CD4-positive, CD25-positive, alpha-beta regulatory T cell (primary cell): ENCODE results near the gene GUCY1A1. TPM values are rescaled to one million over a fixed set of nuclear protein-coding genes. Genes with fewer than 3 reads are reported as not detected.

Source experiments
- ATAC-seq, 2 donors: fragments of 150-1000 bp; cut with Tn5 transposase; one replicate each; pipeline ENCODE4 v1.10.0; 2021; ENCODE audit warnings: low read depth in 2 of 2, moderate number of reproducible peaks in 2 of 2, moderate library complexity in 1 of 2
- DNase-seq, 3 donors: peaks; one replicate each; pipeline versions ENCODE4 v3.0.0 to v3.0.0-alpha.2; 2012 to 2022; ENCODE audit warnings: mixed read lengths in 1 of 3
- H3K27ac ChIP-seq: one replicate; pipeline ENCODE4 v1.7.0; 2013; ENCODE audit warnings: mild to moderate bottlenecking, low read length; ENCODE audit not compliant: insufficient read depth, poor library complexity, severe bottlenecking
- H3K27me3 ChIP-seq: one replicate; pipeline ENCODE4 v1.7.0; 2013; ENCODE audit warnings: low read length; ENCODE audit not compliant: control insufficient read depth, insufficient read depth
- H3K36me3 ChIP-seq: one replicate; pipeline ENCODE4 v1.7.0; 2013; ENCODE audit warnings: mild to moderate bottlenecking, low read length, moderate library complexity; ENCODE audit not compliant: control insufficient read depth, insufficient read depth
- H3K4me1 ChIP-seq: 2 replicates; pipeline ENCODE4 v1.7.0; 2013; ENCODE audit warnings: mild to moderate bottlenecking, low read length; ENCODE audit not compliant: insufficient read depth, control insufficient read depth, poor library complexity, severe bottlenecking
- H3K4me3 ChIP-seq: one replicate; pipeline ENCODE4 v1.7.0; 2013; ENCODE audit warnings: low read depth, mild to moderate bottlenecking, low read length, moderate library complexity
- H3K9me3 ChIP-seq, 2 experiments: 1 replicate in 1 of 2; 2 replicates in 1 of 2; pipeline ENCODE4 v1.7.0; 2013; ENCODE audit warnings: low read length in 2 of 2, mild to moderate bottlenecking in 1 of 2, moderate library complexity in 1 of 2; ENCODE audit not compliant: control insufficient read depth in 2 of 2
- H3K27ac Mint-ChIP-seq, 3 donors: one replicate each; pipeline ENCODE4 v1.8.0; 2020 to 2022; ENCODE audit warnings: mild to moderate bottlenecking in 3 of 3, mixed read lengths in 3 of 3, moderate library complexity in 2 of 3
- H3K27me3 Mint-ChIP-seq: one replicate; pipeline ENCODE4 v1.8.0; 2022; ENCODE audit warnings: mild to moderate bottlenecking, mixed read lengths
- H3K36me3 Mint-ChIP-seq: one replicate; pipeline ENCODE4 v1.8.0; 2020; ENCODE audit warnings: mixed read lengths
- H3K4me1 Mint-ChIP-seq, 4 donors: one replicate each; pipeline ENCODE4 v1.8.0; 2020 to 2022; ENCODE audit warnings: mixed read lengths in 4 of 4, mild to moderate bottlenecking in 1 of 4
- H3K4me3 Mint-ChIP-seq, 4 donors: one replicate each; pipeline ENCODE4 v1.8.0; 2020 to 2022; ENCODE audit warnings: mild to moderate bottlenecking in 4 of 4, mixed read lengths in 4 of 4, moderate library complexity in 3 of 4
- H3K9me3 Mint-ChIP-seq, 7 donors: one replicate each; pipeline ENCODE4 v1.8.0; 2020 to 2022; ENCODE audit warnings: mixed read lengths in 7 of 7, mild to moderate bottlenecking in 3 of 7, moderate library complexity in 2 of 7
- polyA plus RNA-seq, 4 donors: library from polyadenylated mRNA; unstranded; fragments of 300-500 nt; fragmentation: Illumina TruSeq; gene quantifications; one replicate each; pipeline ENCODE4 v1.2.3, GENCODE V29; 2021
- total RNA-seq: library from RNA; stranded (reverse); gene quantifications from one replicate; pipeline ENCODE4 v1.2.3, GENCODE V29; 2022

Gene GUCY1A1
- total and polyA plus RNA-seq, 5 donors from 2014 or later = 1.9 TPM; not detected in 4

- Mint-ChIP-seq H3K27ac (no peak overlapping the region), H3K9me3 (peaks cover 0 to 2% (median 0%) of the 10 kb centered on the region in 7 donors), H3K36me3 (no peaks in the 10 kb centered on the region), H3K4me1 (no peaks in the 10 kb centered on the region), H3K4me3 (no peak overlapping the region), H3K27me3 (no peaks in the 10 kb centered on the region)
- H3K9me3 ChIP-seq = no peaks in the 10 kb centered on the region
- H3K27me3 ChIP-seq = no peaks in the 10 kb centered on the region
- no peaks in the 10 kb centered on the region for H3K4me1 ChIP-seq
- H3K36me3 ChIP-seq = no peaks in the 10 kb centered on the region
- ATAC-seq = no peak
- no peak for DNase-seq
- H3K27ac ChIP-seq = no peak overlapping the region
- H3K4me3 ChIP-seq = no peak overlapping the region
These were observed 82.4 kb downstream of the GUCY1A1 start for GRCh38 chr4:155749041-155749440.

- no peaks in the 10 kb centered on the region for H3K36me3 Mint-ChIP-seq
- ATAC-seq (no peak), DNase-seq (no peak)
- Histone ChIP-seq H3K4me1 (no peaks in the 10 kb centered on the region), H3K36me3 (no peaks in the 10 kb centered on the region), H3K27me3 (no peaks in the 10 kb centered on the region), H3K4me3 (no peak overlapping the region), H3K27ac (no peak overlapping the region), H3K9me3 (no peaks in the 10 kb centered on the region)
- H3K4me3 Mint-ChIP-seq = no peak overlapping the region
- H3K27ac Mint-ChIP-seq = no peak overlapping the region
- H3K27me3 Mint-ChIP-seq = no peaks in the 10 kb centered on the region
- H3K9me3 Mint-ChIP-seq = peaks cover 0 to 5% (median 0%) of the 10 kb centered on the region in 7 donors
- H3K4me1 Mint-ChIP-seq = no peaks in the 10 kb centered on the region
These were observed 84.9 kb downstream of the GUCY1A1 start for GRCh38 chr4:155751569-155751968.

GRCh38 chr4:155757745-155758265 lies 91.2 kb downstream of the GUCY1A1 start:
- peaks cover 0 to 4% (median 1%) of the 10 kb centered on the region in 4 donors for H3K4me1 Mint-ChIP-seq
- Histone ChIP-seq H3K27ac (no peak overlapping the region), H3K27me3 (peaks cover 15% of the 10 kb centered on the region), H3K4me3 (no peak overlapping the region), H3K9me3 (no peaks in the 10 kb centered on the region), H3K36me3 (no peaks in the 10 kb centered on the region), H3K4me1 (peaks cover 8% of the 10 kb centered on the region)
- no peaks in the 10 kb centered on the region for H3K36me3 Mint-ChIP-seq
- H3K9me3 Mint-ChIP-seq = peaks cover 0 to 5% (median 0%) of the 10 kb centered on the region in 7 donors
- ATAC-seq (no peak), DNase-seq (no peak)
- H3K27ac Mint-ChIP-seq = no peak overlapping the region
- H3K4me3 Mint-ChIP-seq = no peak overlapping the region
- H3K27me3 Mint-ChIP-seq = peaks cover 24% of the 10 kb centered on the region

- H3K27me3 ChIP-seq = peaks cover 15% of the 10 kb centered on the region
- H3K27me3 Mint-ChIP-seq = peaks cover 24% of the 10 kb centered on the region
- peaks cover 0 to 5% (median 0%) of the 10 kb centered on the region in 7 donors for H3K9me3 Mint-ChIP-seq
- no peak within 1 kb of the TSS for H3K27ac ChIP-seq
- H3K36me3 ChIP-seq = no peaks in the 10 kb centered on the region
- H3K36me3 Mint-ChIP-seq = no peaks in the 10 kb centered on the region
- peaks cover 0 to 4% (median 1%) of the 10 kb centered on the region in 4 donors for H3K4me1 Mint-ChIP-seq
- ATAC-seq (peak; percentile 75 to 86), DNase-seq (peak; percentile 7 to 68 (median 53))
- H3K4me3 ChIP-seq = no peak within 1 kb of the TSS
- H3K9me3 ChIP-seq = no peaks in the 10 kb centered on the region
- H3K27ac Mint-ChIP-seq = no peak within 1 kb of the TSS
- H3K4me1 ChIP-seq = peaks cover 8% of the 10 kb centered on the region
- H3K4me3 Mint-ChIP-seq = peak within 1 kb of the TSS in 2 of 4 donors; percentile 59 to 62
These were observed 92.1 kb downstream of the GUCY1A1 start, which contains the start of gene GUCY1B1 for GRCh38 chr4:155758481-155759371. Gene GUCY1B1, plus strand, starts transcription at chr4:155759021. Its CDS starts 120 bp downstream, at chr4:155759141.

GRCh38 chr4:155759372-155760252 lies 93.0 kb downstream of the GUCY1A1 start:
- peaks cover 0 to 5% (median 0%) of the 10 kb centered on the region in 7 donors for H3K9me3 Mint-ChIP-seq
- peak overlapping the region in 1 of 4 donors; percentile 50 for H3K4me3 Mint-ChIP-seq
- Histone ChIP-seq H3K36me3 (no peaks in the 10 kb centered on the region), H3K27ac (no peak overlapping the region), H3K4me1 (peaks cover 8% of the 10 kb centered on the region), H3K4me3 (no peak overlapping the region), H3K27me3 (peaks cover 15% of the 10 kb centered on the region), H3K9me3 (no peaks in the 10 kb centered on the region)
- no peak for DNase-seq
- H3K4me1 Mint-ChIP-seq = peaks cover 0 to 4% (median 1%) of the 10 kb centered on the region in 4 donors
- H3K27me3 Mint-ChIP-seq = peaks cover 24% of the 10 kb centered on the region
- H3K36me3 Mint-ChIP-seq = no peaks in the 10 kb centered on the region
- ATAC-seq = peak in 1 of 2 donors; percentile 9
- H3K27ac Mint-ChIP-seq = no peak overlapping the region

- peaks cover 0 to 4% (median 1%) of the 10 kb centered on the region in 4 donors for H3K4me1 Mint-ChIP-seq
- Histone ChIP-seq H3K4me3 (no peak overlapping the region), H3K27ac (no peak overlapping the region), H3K27me3 (peaks cover 15% of the 10 kb centered on the region), H3K9me3 (no peaks in the 10 kb centered on the region), H3K4me1 (peaks cover 8% of the 10 kb centered on the region), H3K36me3 (no peaks in the 10 kb centered on the region)
- peaks cover 24% of the 10 kb centered on the region for H3K27me3 Mint-ChIP-seq
- peaks cover 0 to 5% (median 0%) of the 10 kb centered on the region in 7 donors for H3K9me3 Mint-ChIP-seq
- no peak for DNase-seq
- H3K27ac Mint-ChIP-seq = no peak overlapping the region
- H3K4me3 Mint-ChIP-seq = no peak overlapping the region
- H3K36me3 Mint-ChIP-seq = no peaks in the 10 kb centered on the region
- no peak for ATAC-seq
These were observed 94.4 kb downstream of the GUCY1A1 start for GRCh38 chr4:155761047-155761446.

- no peaks in the 10 kb centered on the region for H3K36me3 Mint-ChIP-seq
These were observed 95.3 kb downstream of the GUCY1A1 start for GRCh38 chr4:155761916-155762315.

More at GRCh38 chr4:155761916-155762315, 95.3 kb downstream of the GUCY1A1 start:
- Mint-ChIP-seq H3K9me3 (peaks cover 0 to 5% (median 0%) of the 10 kb centered on the region in 7 donors), H3K4me3 (no peak overlapping the region), H3K27ac (no peak overlapping the region), H3K27me3 (peaks cover 22% of the 10 kb centered on the region), H3K4me1 (peaks cover 0 to 4% (median under 1%) of the 10 kb centered on the region in 4 donors)
- Histone ChIP-seq H3K36me3 (no peaks in the 10 kb centered on the region), H3K9me3 (no peaks in the 10 kb centered on the region), H3K27ac (no peak overlapping the region), H3K4me3 (no peak overlapping the region), H3K4me1 (peaks cover 8% of the 10 kb centered on the region), H3K27me3 (peaks cover 15% of the 10 kb centered on the region)
- no peak for DNase-seq
- ATAC-seq = no peak
